ENCODE results near the gene DDI1.
"Not testable (repeated sequence)": the region's sequence is repeated elsewhere in the genome, so short reads cannot be mapped to it uniquely, and the experiment has no call there.

DDI1 gene

GRCh38 chr11:104046331-104046730 is 9.9 kb downstream of the DDI1 start:
- H3K4me1 ChIP-seq (ENCODE audit: insufficient read depth, low read length) = no peaks in the 10 kb centered on the region
- H2AFZ ChIP-seq (ENCODE audit: low read depth, low read length) = no peak overlapping the region
- no peak overlapping the region for H3K27ac ChIP-seq (ENCODE audit: low read length)
- no peaks in the 10 kb centered on the region for H3K27me3 ChIP-seq (ENCODE audit: insufficient read depth, low read length, poor library complexity)
- no peak overlapping the region for H3K4me2 ChIP-seq (ENCODE audit: insufficient read depth, low read length)
- H3K9ac ChIP-seq (ENCODE audit: low read depth, low read length) = no peak overlapping the region
- no peaks in the 10 kb centered on the region for H3K36me3 ChIP-seq (ENCODE audit: insufficient read depth, low read length)
- no peak for TF ChIP-seq CTCF (IDR thresholded peaks at IDR 0.05; ENCODE audit: borderline replicate concordance, extremely low read depth, low read length, poor library complexity, severe bottlenecking)
- no peak for TF ChIP-seq EZH2 (IDR thresholded peaks at IDR 0.05; ENCODE audit: borderline replicate concordance, low read depth, low read length, severe bottlenecking)
- H4K20me1 ChIP-seq (ENCODE audit: insufficient read depth, low read length) = no peaks in the 10 kb centered on the region
- H3K79me2 ChIP-seq (ENCODE audit: insufficient read depth, low read length) = no peaks in the 10 kb centered on the region
- H3K4me3 ChIP-seq (ENCODE audit: low read depth in 1 of 2, low read length in 2 of 2) = no peak overlapping the region
- H3K9me3 ChIP-seq (ENCODE audit: insufficient read depth, low read length, severe bottlenecking) = no peaks in the 10 kb centered on the region
- DNase-seq (no peak), ATAC-seq (ENCODE audit: insufficient read depth, low read depth) (no peak)

- DNase-seq; H4K20me1 ChIP-seq (ENCODE audit: insufficient read depth, low read length); H3K36me3 ChIP-seq (ENCODE audit: insufficient read depth, low read length); H3K27ac ChIP-seq (ENCODE audit: low read length); H3K4me3 ChIP-seq (ENCODE audit: low read depth in 1 of 2, low read length in 2 of 2); H2AFZ ChIP-seq (ENCODE audit: low read depth, low read length); H3K9me3 ChIP-seq (ENCODE audit: insufficient read depth, low read length, severe bottlenecking); ATAC-seq (ENCODE audit: insufficient read depth, low read depth); H3K9ac ChIP-seq (ENCODE audit: low read depth, low read length); H3K79me2 ChIP-seq (ENCODE audit: insufficient read depth, low read length); H3K27me3 ChIP-seq (ENCODE audit: insufficient read depth, low read length, poor library complexity); H3K4me1 ChIP-seq (ENCODE audit: insufficient read depth, low read length); H3K4me2 ChIP-seq (ENCODE audit: insufficient read depth, low read length): not testable (repeated sequence)
Observed at GRCh38 chr11:104046858-104047257, 10.4 kb downstream of the DDI1 start.

GRCh38 chr11:104049116-104049515 is 12.7 kb downstream of the DDI1 start:
- Histone ChIP-seq H4K20me1 (ENCODE audit: insufficient read depth, low read length) (no peaks in the 10 kb centered on the region), H3K9ac (ENCODE audit: low read depth, low read length) (no peak overlapping the region), H3K4me3 (ENCODE audit: low read depth in 1 of 2, low read length in 2 of 2) (no peak overlapping the region), H2AFZ (ENCODE audit: low read depth, low read length) (no peak overlapping the region), H3K27me3 (ENCODE audit: insufficient read depth, low read length, poor library complexity) (no peaks in the 10 kb centered on the region), H3K9me3 (ENCODE audit: insufficient read depth, low read length, severe bottlenecking) (no peaks in the 10 kb centered on the region), H3K4me1 (ENCODE audit: insufficient read depth, low read length) (no peaks in the 10 kb centered on the region), H3K36me3 (ENCODE audit: insufficient read depth, low read length) (no peaks in the 10 kb centered on the region), H3K27ac (ENCODE audit: low read length) (no peak overlapping the region), H3K79me2 (ENCODE audit: insufficient read depth, low read length) (no peaks in the 10 kb centered on the region), H3K4me2 (ENCODE audit: insufficient read depth, low read length) (no peak overlapping the region)
- no peak for ATAC-seq (ENCODE audit: insufficient read depth, low read depth)
- DNase-seq = no peak
- no peak for TF ChIP-seq EZH2 (IDR thresholded peaks at IDR 0.05; ENCODE audit: borderline replicate concordance, low read depth, low read length, severe bottlenecking)
- TF ChIP-seq CTCF (IDR thresholded peaks at IDR 0.05; ENCODE audit: borderline replicate concordance, extremely low read depth, low read length, poor library complexity, severe bottlenecking) = no peak

GRCh38 chr11:104051778-104052177 is 15.3 kb downstream of the DDI1 start:
- Histone ChIP-seq H3K4me2 (ENCODE audit: insufficient read depth, low read length) (no peak overlapping the region), H4K20me1 (ENCODE audit: insufficient read depth, low read length) (no peaks in the 10 kb centered on the region), H3K4me3 (ENCODE audit: low read depth in 1 of 2, low read length in 2 of 2) (no peak overlapping the region), H3K27ac (ENCODE audit: low read length) (no peak overlapping the region), H3K79me2 (ENCODE audit: insufficient read depth, low read length) (no peaks in the 10 kb centered on the region), H3K36me3 (ENCODE audit: insufficient read depth, low read length) (no peaks in the 10 kb centered on the region), H2AFZ (ENCODE audit: low read depth, low read length) (no peak overlapping the region), H3K27me3 (ENCODE audit: insufficient read depth, low read length, poor library complexity) (no peaks in the 10 kb centered on the region), H3K4me1 (ENCODE audit: insufficient read depth, low read length) (no peaks in the 10 kb centered on the region), H3K9me3 (ENCODE audit: insufficient read depth, low read length, severe bottlenecking) (no peaks in the 10 kb centered on the region), H3K9ac (ENCODE audit: low read depth, low read length) (no peak overlapping the region)
- DNase-seq (no peak), ATAC-seq (ENCODE audit: insufficient read depth, low read depth) (no peak)
- TF ChIP-seq CTCF (IDR thresholded peaks at IDR 0.05; ENCODE audit: borderline replicate concordance, extremely low read depth, low read length, poor library complexity, severe bottlenecking) (no peak), EZH2 (IDR thresholded peaks at IDR 0.05; ENCODE audit: borderline replicate concordance, low read depth, low read length, severe bottlenecking) (no peak)

Data from DND-41 (cell line).